ENCODE measurements around the gene CMTM2. TPM values are rescaled to one million over a fixed set of nuclear protein-coding genes. Genes with fewer than 3 reads are reported as not detected.

Gene CMTM2, protein sequence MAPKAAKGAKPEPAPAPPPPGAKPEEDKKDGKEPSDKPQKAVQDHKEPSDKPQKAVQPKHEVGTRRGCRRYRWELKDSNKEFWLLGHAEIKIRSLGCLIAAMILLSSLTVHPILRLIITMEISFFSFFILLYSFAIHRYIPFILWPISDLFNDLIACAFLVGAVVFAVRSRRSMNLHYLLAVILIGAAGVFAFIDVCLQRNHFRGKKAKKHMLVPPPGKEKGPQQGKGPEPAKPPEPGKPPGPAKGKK
- 0.80 and 1.2 TPM in 2 replicates for total RNA-seq

GRCh38 chr16:66578651-66579531 is at the start of gene CMTM2:
Gene CMTM2, plus strand, starts transcription at chr16:66579463. Its CDS starts 145 bp downstream, at chr16:66579608.
- peak within 1 kb of the TSS; percentile 11 for H3K4me3 Mint-ChIP-seq
- no peak for DNase-seq (ENCODE audit: low spot score)
- intact Hi-C loops (cut with micrococcal nuclease): no loop called here
- peaks cover 14% of the 10 kb centered on the region for H3K4me1 Mint-ChIP-seq (ENCODE audit: low read depth)
- no peak within 1 kb of the TSS for H3K27ac Mint-ChIP-seq
- H3K9me3 Mint-ChIP-seq: no peaks in the 10 kb centered on the region
- peaks cover 34% of the 10 kb centered on the region for H3K27me3 Mint-ChIP-seq (ENCODE audit: insufficient read depth)
- peaks cover 30% of the 10 kb centered on the region for H3K36me3 Mint-ChIP-seq (ENCODE audit: low read depth)

- peaks cover 50% of the 10 kb centered on the region for H3K4me1 Mint-ChIP-seq (ENCODE audit: low read depth)
- intact Hi-C loops (cut with micrococcal nuclease): no loop called here
- H3K4me3 Mint-ChIP-seq: no peak overlapping the region
- DNase-seq (ENCODE audit: low spot score): no peak
- H3K27me3 Mint-ChIP-seq (ENCODE audit: insufficient read depth): no peaks in the 10 kb centered on the region
- H3K9me3 Mint-ChIP-seq: no peaks in the 10 kb centered on the region
- H3K36me3 Mint-ChIP-seq (ENCODE audit: low read depth): peaks cover 20% of the 10 kb centered on the region
- peak overlapping the region; percentile 4 for H3K27ac Mint-ChIP-seq
These were observed 49.8 kb upstream of the CMTM2 start for GRCh38 chr16:66529475-66529874.

GRCh38 chr16:66534376-66534799 is 44.9 kb upstream of the CMTM2 start:
- no peak for DNase-seq (ENCODE audit: low spot score)
- no peaks in the 10 kb centered on the region for H3K9me3 Mint-ChIP-seq
- intact Hi-C loops (cut with micrococcal nuclease): no loop called here
- H3K27me3 Mint-ChIP-seq (ENCODE audit: insufficient read depth): no peaks in the 10 kb centered on the region
- H3K4me3 Mint-ChIP-seq: no peak overlapping the region
- H3K36me3 Mint-ChIP-seq (ENCODE audit: low read depth): peaks cover 20% of the 10 kb centered on the region
- peaks cover 35% of the 10 kb centered on the region for H3K4me1 Mint-ChIP-seq (ENCODE audit: low read depth)
- no peak overlapping the region for H3K27ac Mint-ChIP-seq

DNA sequence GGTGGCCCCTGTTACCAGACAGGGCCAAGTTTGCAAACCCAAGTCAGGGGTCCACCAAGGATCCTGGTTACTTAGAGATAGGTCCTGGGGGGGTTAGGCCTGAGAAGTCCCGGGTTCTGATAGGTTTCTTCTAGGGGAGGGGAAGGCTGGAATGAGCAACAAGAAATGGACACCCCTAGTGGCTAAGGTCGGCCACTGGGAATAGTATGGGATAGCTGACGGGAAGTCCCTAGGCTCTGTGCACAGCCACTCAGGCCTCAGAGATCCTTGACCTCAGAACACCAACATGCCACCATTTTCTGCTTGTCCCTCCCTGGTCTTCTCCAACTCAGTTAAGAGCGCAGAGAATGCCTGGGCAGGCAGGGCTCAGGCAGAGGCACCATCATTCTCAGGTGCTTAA is 42.7 kb upstream of the CMTM2 start:
- H3K27ac Mint-ChIP-seq: no peak overlapping the region
- DNase-seq (ENCODE audit: low spot score): no peak
- H3K4me3 Mint-ChIP-seq: no peak overlapping the region
- peaks cover 40% of the 10 kb centered on the region for H3K4me1 Mint-ChIP-seq (ENCODE audit: low read depth)
- peaks cover 17% of the 10 kb centered on the region for H3K36me3 Mint-ChIP-seq (ENCODE audit: low read depth)
- no peaks in the 10 kb centered on the region for H3K9me3 Mint-ChIP-seq
- H3K27me3 Mint-ChIP-seq (ENCODE audit: insufficient read depth): no peaks in the 10 kb centered on the region
- intact Hi-C loops (cut with micrococcal nuclease): no loop called here

- Mint-ChIP-seq H3K4me1 (ENCODE audit: low read depth) (peaks cover 47% of the 10 kb centered on the region), H3K27me3 (ENCODE audit: insufficient read depth) (no peaks in the 10 kb centered on the region), H3K9me3 (no peaks in the 10 kb centered on the region), H3K4me3 (no peak overlapping the region), H3K27ac (no peak overlapping the region), H3K36me3 (ENCODE audit: low read depth) (peaks cover 24% of the 10 kb centered on the region)
- intact Hi-C loops (cut with micrococcal nuclease): no loop called here
- no peak for DNase-seq (ENCODE audit: low spot score)
These were observed 42.0 kb upstream of the CMTM2 start for GRCh38 chr16:66537236-66537635.

DNA sequence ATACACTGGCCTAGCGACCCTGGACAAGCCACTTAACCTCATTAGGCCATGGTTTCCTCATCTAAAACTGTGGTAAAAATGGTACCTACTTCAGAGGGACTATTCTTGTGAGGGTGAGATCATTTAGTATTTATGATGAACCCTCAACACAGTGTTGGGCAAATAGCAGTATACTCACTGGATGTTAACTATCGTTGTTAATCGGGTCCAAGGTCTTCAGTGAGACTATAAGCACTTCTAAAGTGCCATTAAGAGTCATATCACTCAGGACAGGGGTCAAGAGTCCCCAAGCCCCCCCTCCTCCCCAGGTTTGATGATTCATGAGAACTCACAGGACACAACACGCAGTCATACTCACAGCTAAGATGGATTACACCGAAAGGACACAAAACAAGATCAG is 40.4 kb upstream of the CMTM2 start:
- Mint-ChIP-seq H3K36me3 (ENCODE audit: low read depth) (peaks cover 24% of the 10 kb centered on the region), H3K4me3 (peak overlapping the region; percentile 25), H3K4me1 (ENCODE audit: low read depth) (peaks cover 51% of the 10 kb centered on the region), H3K27ac (peak overlapping the region; percentile 63), H3K9me3 (no peaks in the 10 kb centered on the region), H3K27me3 (ENCODE audit: insufficient read depth) (no peaks in the 10 kb centered on the region)
- DNase-seq (ENCODE audit: low spot score): no peak
- intact Hi-C loops (cut with micrococcal nuclease): no loop called here

DNA sequence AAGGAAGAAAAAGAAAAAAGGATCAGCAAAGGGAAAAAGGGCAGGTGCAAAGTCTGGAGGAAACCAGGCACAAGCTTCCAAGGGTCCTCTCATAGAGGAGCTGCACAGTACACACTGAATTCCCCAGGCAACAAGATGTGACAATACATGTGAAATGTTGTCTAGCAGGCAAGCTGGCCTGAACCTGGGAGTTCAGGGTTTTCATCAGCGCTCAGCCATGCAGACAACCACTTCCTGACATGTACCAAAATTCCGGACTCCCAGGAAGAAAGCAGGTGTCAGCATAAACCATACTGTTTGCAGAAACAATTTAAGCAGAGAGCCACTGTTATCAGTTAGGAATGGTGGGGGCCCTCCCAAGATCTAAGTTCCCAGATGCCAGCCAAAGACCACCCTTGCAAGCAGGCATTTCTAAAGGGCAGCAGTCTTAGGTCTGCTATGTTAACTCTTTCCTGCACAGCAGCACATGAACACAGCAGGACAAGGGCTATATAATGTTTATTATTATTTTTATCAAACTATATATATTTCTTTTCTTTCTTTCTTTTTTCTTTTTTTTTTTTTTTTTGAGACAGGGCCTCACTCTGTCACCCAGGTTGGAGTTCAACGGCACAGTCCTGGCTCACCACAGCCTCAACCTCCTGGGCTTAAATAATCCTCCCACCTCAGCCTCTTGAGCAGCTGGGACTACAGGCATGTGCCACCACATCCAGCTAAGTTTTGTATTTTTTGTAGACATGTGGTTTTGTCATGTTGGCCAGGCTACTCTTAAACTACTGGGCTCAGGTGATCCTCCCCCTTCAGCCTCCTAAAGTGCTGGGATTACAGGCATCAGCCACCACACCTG is 39.4 kb upstream of the CMTM2 start:
- no peak for DNase-seq (ENCODE audit: low spot score)
- Mint-ChIP-seq H3K36me3 (ENCODE audit: low read depth) (peaks cover 21% of the 10 kb centered on the region), H3K9me3 (no peaks in the 10 kb centered on the region), H3K4me3 (peak overlapping the region; percentile 20), H3K4me1 (ENCODE audit: low read depth) (peaks cover 57% of the 10 kb centered on the region), H3K27me3 (ENCODE audit: insufficient read depth) (no peaks in the 10 kb centered on the region), H3K27ac (peak overlapping the region; percentile 43)
- intact Hi-C loops (cut with micrococcal nuclease): no loop called here

- H3K27ac Mint-ChIP-seq: no peak overlapping the region
These were observed 37.6 kb upstream of the CMTM2 start for GRCh38 chr16:66541388-66542355.

GRCh38 chr16:66542396-66542795 is 36.9 kb upstream of the CMTM2 start:
- Mint-ChIP-seq H3K9me3 (no peaks in the 10 kb centered on the region), H3K36me3 (ENCODE audit: low read depth) (peaks cover 21% of the 10 kb centered on the region), H3K4me3 (no peak overlapping the region), H3K4me1 (ENCODE audit: low read depth) (peaks cover 53% of the 10 kb centered on the region), H3K27me3 (ENCODE audit: insufficient read depth) (no peaks in the 10 kb centered on the region), H3K27ac (no peak overlapping the region)
- intact Hi-C loops (cut with micrococcal nuclease): no loop called here
- no peak for DNase-seq (ENCODE audit: low spot score)

More at GRCh38 chr16:66541388-66542355, 37.6 kb upstream of the CMTM2 start:
- Mint-ChIP-seq H3K4me1 (ENCODE audit: low read depth) (peaks cover 57% of the 10 kb centered on the region), H3K27me3 (ENCODE audit: insufficient read depth) (no peaks in the 10 kb centered on the region), H3K9me3 (no peaks in the 10 kb centered on the region), H3K4me3 (no peak overlapping the region), H3K36me3 (ENCODE audit: low read depth) (peaks cover 22% of the 10 kb centered on the region)
- no peak for DNase-seq (ENCODE audit: low spot score)
- intact Hi-C loops (cut with micrococcal nuclease): no loop called here

GRCh38 chr16:66543541-66543940 is 35.7 kb upstream of the CMTM2 start:
- H3K36me3 Mint-ChIP-seq (ENCODE audit: low read depth): peaks cover 14% of the 10 kb centered on the region
- no peak for DNase-seq (ENCODE audit: low spot score)
- H3K27me3 Mint-ChIP-seq (ENCODE audit: insufficient read depth): no peaks in the 10 kb centered on the region
- intact Hi-C loops (cut with micrococcal nuclease): no loop called here
- no peaks in the 10 kb centered on the region for H3K9me3 Mint-ChIP-seq
- H3K4me1 Mint-ChIP-seq (ENCODE audit: low read depth): peaks cover 53% of the 10 kb centered on the region
- H3K4me3 Mint-ChIP-seq: no peak overlapping the region
- no peak overlapping the region for H3K27ac Mint-ChIP-seq

- Mint-ChIP-seq H3K27ac (peak overlapping the region; percentile 45), H3K9me3 (no peaks in the 10 kb centered on the region)
- DNase-seq (ENCODE audit: low spot score): no peak
These were observed 35.1 kb upstream of the CMTM2 start for GRCh38 chr16:66544016-66544757.

More at GRCh38 chr16:66544016-66544757, 35.1 kb upstream of the CMTM2 start:
- intact Hi-C loops (cut with micrococcal nuclease): no loop called here
- Mint-ChIP-seq H3K27me3 (ENCODE audit: insufficient read depth) (no peaks in the 10 kb centered on the region), H3K4me1 (ENCODE audit: low read depth) (peaks cover 55% of the 10 kb centered on the region), H3K36me3 (ENCODE audit: low read depth) (peaks cover 14% of the 10 kb centered on the region), H3K4me3 (no peak overlapping the region)

Data from activated T-helper 1 cell treated with anti-CD3 and anti-CD28 coated beads, Interleukin-12 subunit alpha, Interleukin-12 subunit beta, Interleukin-2, Interleukin-4 antibody, amounts not matched to agents 30 ng/mL and 10 ng/mL and 1 ng/mL, durations not matched to agents 14 hours and 24 hours and 36 hours (primary cell).